Sigmoid colon (tissue), 4 donors: ENCODE data around the gene ZCCHC14.

Experiments used
- CTCF ChIP-seq, 4 experiments: fragments of 450-650 bp in 3 of 4; fragments of 200-600 bp in 1 of 4; IDR thresholded peaks; one replicate each; pipeline ENCODE4 v1.5.1; 2016 to 2019; ENCODE audit warnings: antibody characterized with exemption in 4 of 4, mild to moderate bottlenecking in 3 of 4, moderate library complexity in 2 of 4
- EP300 ChIP-seq, 4 donors: sonication (generic); formaldehyde crosslinking; IDR thresholded peaks; one replicate each; pipeline ENCODE4 v1.6.1; 2017; ENCODE audit warnings: antibody characterized with exemption in 4 of 4
- POLR2A ChIP-seq, 2 donors: fragments of 450-650 bp; IDR thresholded peaks; one replicate each; pipeline ENCODE4 v1.6.1; 2016; ENCODE audit warnings: antibody characterized with exemption in 2 of 2, mild to moderate bottlenecking in 2 of 2, moderate library complexity in 2 of 2

- TF ChIP-seq CTCF (IDR thresholded peaks at IDR 0.05) (no peak), POLR2A (IDR thresholded peaks at IDR 0.05) (no peak), EP300 (IDR thresholded peaks at IDR 0.05) (no peak)
Observed at GRCh38 chr16:87528690-87529579, 36.1 kb upstream of the ZCCHC14 start.
